GM23338 (cell line): ENCODE data around the gene PLEKHA8. TPM values are rescaled to one million over a fixed set of nuclear protein-coding genes. Genes with fewer than 3 reads are reported as not detected.
"Not testable (repeated sequence)": the region's sequence is repeated elsewhere in the genome, so short reads cannot be mapped to it uniquely, and the experiment has no call there.

ENCODE experiments used
- ATAC-seq: fragments of 200-7000 bp; cut with Tn5 transposase; 3 replicates; pipeline ENCODE4 v1.9.1; 2020
- DNase-seq: peaks from one replicate; pipeline ENCODE4 v3.0.0-alpha.2; 2015; ENCODE audit warnings: low spot score
- H2AFZ ChIP-seq: fragments of 200-600 bp; sonication (generic); 2 replicates; pipeline ENCODE4 v1.8.0; 2016; ENCODE audit warnings: antibody characterized with exemption, mild to moderate bottlenecking, moderate library complexity
- H3F3A ChIP-seq: fragments of 200-600 bp; sonication (generic); replicated peaks from 2 replicates; pipeline ENCODE4 v1.8.0; 2017; ENCODE audit warnings: antibody characterized with exemption, mixed run types, low read depth
- H3K27ac ChIP-seq: fragments of 200-600 bp; sonication (generic); 2 replicates; pipeline ENCODE4 v1.6.1; 2016; ENCODE audit warnings: low read depth
- H3K27me3 ChIP-seq: fragments of 200-600 bp; sonication (generic); 2 replicates; pipeline ENCODE4 v1.8.0; 2016; ENCODE audit warnings: mild to moderate bottlenecking, mixed run types, moderate library complexity; ENCODE audit not compliant: insufficient read depth
- H3K36me3 ChIP-seq: fragments of 200-600 bp; sonication (generic); 2 replicates; pipeline ENCODE4 v1.8.0; 2016; ENCODE audit warnings: mild to moderate bottlenecking; ENCODE audit not compliant: insufficient read depth
- H3K4me1 ChIP-seq: fragments of 200-600 bp; sonication (generic); 2 replicates; pipeline ENCODE4 v1.8.0; 2016; ENCODE audit warnings: mild to moderate bottlenecking, moderate library complexity; ENCODE audit not compliant: insufficient read depth
- H3K4me2 ChIP-seq: fragments of 200-600 bp; sonication (generic); 2 replicates; pipeline ENCODE4 v1.7.1; 2017; ENCODE audit warnings: mixed run types
- H3K4me3 ChIP-seq: fragments of 200-600 bp; sonication (generic); 2 replicates; pipeline ENCODE4 v1.6.1; 2016; ENCODE audit warnings: mixed run types
- H3K79me2 ChIP-seq: fragments of 200-600 bp; sonication (generic); replicated peaks from 2 replicates; pipeline ENCODE4 v1.8.0; 2017; ENCODE audit warnings: mild to moderate bottlenecking; ENCODE audit not compliant: insufficient read depth
- H3K9me2 ChIP-seq: fragments of 200-600 bp; sonication (generic); 2 replicates; pipeline ENCODE4 v1.8.0; 2017; ENCODE audit not compliant: insufficient read depth
- H4K20me1 ChIP-seq: fragments of 200-600 bp; sonication (generic); replicated peaks from 2 replicates; pipeline ENCODE4 v1.8.0; 2017; ENCODE audit warnings: mild to moderate bottlenecking; ENCODE audit not compliant: insufficient read depth
- H3K27ac Mint-ChIP-seq: 2 replicates; pipeline ENCODE4 v1.8.0; 2020; ENCODE audit warnings: inconsistent platforms, mild to moderate bottlenecking, moderate library complexity, mixed read lengths
- H3K27me3 Mint-ChIP-seq: 3 replicates; pipeline ENCODE4 v1.8.0; 2022; ENCODE audit warnings: low read depth, mild to moderate bottlenecking, moderate library complexity, mixed read lengths, inconsistent platforms; ENCODE audit not compliant: insufficient read depth, poor library complexity
- H3K36me3 Mint-ChIP-seq: 3 replicates; pipeline ENCODE4 v1.8.0; 2021; ENCODE audit warnings: low read depth, mild to moderate bottlenecking, inconsistent platforms, moderate library complexity, mixed read lengths
- H3K4me1 Mint-ChIP-seq: 3 replicates; pipeline ENCODE4 v1.8.0; 2020; ENCODE audit warnings: mild to moderate bottlenecking, inconsistent platforms, mixed read lengths
- H3K4me3 Mint-ChIP-seq: 3 replicates; pipeline ENCODE4 v1.8.0; 2021; ENCODE audit warnings: moderate library complexity, mild to moderate bottlenecking, inconsistent platforms, mixed read lengths
- H3K9me3 Mint-ChIP-seq: 3 replicates; pipeline ENCODE4 v1.8.0; 2020; ENCODE audit warnings: moderate library complexity, mild to moderate bottlenecking, inconsistent platforms, mixed read lengths
- CTCF ChIP-seq, 2 experiments: fragments of 200-600 bp in 1 of 2; sonication (generic) in 1 of 2; conservative IDR thresholded peaks; 2 replicates each; pipeline versions ENCODE4 v1.5.1 to v1.6.1; 2016 to 2017; ENCODE audit warnings: antibody characterized with exemption in 2 of 2, low read depth in 2 of 2, mild to moderate bottlenecking in 2 of 2, moderate library complexity in 1 of 2
- ETS1 ChIP-seq: IDR thresholded peaks from 2 replicates; pipeline ENCODE4 v1.6.1; 2016; ENCODE audit warnings: antibody characterized with exemption
- EZH2 ChIP-seq: fragments of 200-600 bp; sonication (generic); IDR thresholded peaks from one replicate; pipeline ENCODE4 v1.8.0; 2017; ENCODE audit warnings: antibody characterized with exemption, mild to moderate bottlenecking, low read depth; ENCODE audit not compliant: unreplicated experiment
- EZH2phosphoT487 ChIP-seq: fragments of 200-600 bp; sonication (generic); IDR thresholded peaks from one replicate; pipeline ENCODE4 v1.8.1; 2018; ENCODE audit warnings: antibody characterized with exemption; ENCODE audit not compliant: unreplicated experiment
- POLR2AphosphoS5 ChIP-seq: IDR thresholded peaks from 2 replicates; pipeline ENCODE4 v1.6.1; 2016; ENCODE audit warnings: antibody characterized with exemption, low read depth
- ZNF114 ChIP-seq: fragments of 250-450 bp; sonication (Bioruptor Pico); IDR thresholded peaks from 2 replicates; pipeline ENCODE4 v1.5.0; 2020; ENCODE audit warnings: mild to moderate bottlenecking, moderate library complexity
- polyA plus RNA-seq: library from polyadenylated mRNA; unstranded; fragments of >200 nt; fragmentation: Nextera tagmentation; extraction: Ambion mirVana; gene quantifications from 2 replicates; pipeline ENCODE4 v1.2.1, GENCODE V29; 2016
- total RNA-seq: library from RNA; depleted of rRNA; stranded (reverse); fragments of >200 nt; shearing (Covaris generic); gene quantifications from 2 replicates; pipeline ENCODE4 v1.2.3, GENCODE V29; 2014
- TF ChIP-seq, protein P1 (sequence below): IDR thresholded peaks from one replicate; pipeline ENCODE4 v1.6.1; 2018; ENCODE audit warnings: antibody characterized with exemption; ENCODE audit not compliant: unreplicated experiment

PLEKHA8 gene
- total and polyA plus RNA-seq, 2 experiments from 2014 or later = 11.6 to 44.9 TPM

DNA sequence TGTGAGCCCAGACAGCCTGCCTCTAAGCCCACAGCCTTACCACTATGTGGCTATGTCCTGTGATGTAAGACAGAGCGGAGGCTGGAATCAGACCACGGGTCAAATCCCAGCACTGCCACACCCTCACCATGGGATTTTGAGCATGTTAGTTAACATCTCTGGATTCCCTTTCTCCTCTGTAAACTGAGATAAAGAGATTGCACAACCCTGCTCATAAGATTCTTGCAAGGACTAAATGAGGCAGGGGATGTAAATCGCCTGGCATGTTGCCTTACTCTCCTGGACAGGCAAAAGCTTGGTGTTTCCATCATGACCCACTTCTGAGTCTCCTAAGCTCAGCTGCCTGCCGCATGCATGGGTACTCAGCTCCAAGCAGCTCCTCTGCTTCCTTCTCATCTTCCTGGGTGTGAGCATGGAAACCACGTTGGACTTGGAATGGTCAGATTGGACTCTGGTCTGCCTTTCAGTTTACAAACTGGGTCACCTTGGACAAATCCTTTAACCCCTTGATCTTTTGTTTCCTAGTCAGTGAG is 65.3 kb downstream of the PLEKHA8 start (continued):
- TF ChIP-seq POLR2AphosphoS5 (no peak), EZH2phosphoT487 (no peak)
- TF ChIP-seq, protein P1, sequence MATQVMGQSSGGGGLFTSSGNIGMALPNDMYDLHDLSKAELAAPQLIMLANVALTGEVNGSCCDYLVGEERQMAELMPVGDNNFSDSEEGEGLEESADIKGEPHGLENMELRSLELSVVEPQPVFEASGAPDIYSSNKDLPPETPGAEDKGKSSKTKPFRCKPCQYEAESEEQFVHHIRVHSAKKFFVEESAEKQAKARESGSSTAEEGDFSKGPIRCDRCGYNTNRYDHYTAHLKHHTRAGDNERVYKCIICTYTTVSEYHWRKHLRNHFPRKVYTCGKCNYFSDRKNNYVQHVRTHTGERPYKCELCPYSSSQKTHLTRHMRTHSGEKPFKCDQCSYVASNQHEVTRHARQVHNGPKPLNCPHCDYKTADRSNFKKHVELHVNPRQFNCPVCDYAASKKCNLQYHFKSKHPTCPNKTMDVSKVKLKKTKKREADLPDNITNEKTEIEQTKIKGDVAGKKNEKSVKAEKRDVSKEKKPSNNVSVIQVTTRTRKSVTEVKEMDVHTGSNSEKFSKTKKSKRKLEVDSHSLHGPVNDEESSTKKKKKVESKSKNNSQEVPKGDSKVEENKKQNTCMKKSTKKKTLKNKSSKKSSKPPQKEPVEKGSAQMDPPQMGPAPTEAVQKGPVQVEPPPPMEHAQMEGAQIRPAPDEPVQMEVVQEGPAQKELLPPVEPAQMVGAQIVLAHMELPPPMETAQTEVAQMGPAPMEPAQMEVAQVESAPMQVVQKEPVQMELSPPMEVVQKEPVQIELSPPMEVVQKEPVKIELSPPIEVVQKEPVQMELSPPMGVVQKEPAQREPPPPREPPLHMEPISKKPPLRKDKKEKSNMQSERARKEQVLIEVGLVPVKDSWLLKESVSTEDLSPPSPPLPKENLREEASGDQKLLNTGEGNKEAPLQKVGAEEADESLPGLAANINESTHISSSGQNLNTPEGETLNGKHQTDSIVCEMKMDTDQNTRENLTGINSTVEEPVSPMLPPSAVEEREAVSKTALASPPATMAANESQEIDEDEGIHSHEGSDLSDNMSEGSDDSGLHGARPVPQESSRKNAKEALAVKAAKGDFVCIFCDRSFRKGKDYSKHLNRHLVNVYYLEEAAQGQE = no peak

DNA sequence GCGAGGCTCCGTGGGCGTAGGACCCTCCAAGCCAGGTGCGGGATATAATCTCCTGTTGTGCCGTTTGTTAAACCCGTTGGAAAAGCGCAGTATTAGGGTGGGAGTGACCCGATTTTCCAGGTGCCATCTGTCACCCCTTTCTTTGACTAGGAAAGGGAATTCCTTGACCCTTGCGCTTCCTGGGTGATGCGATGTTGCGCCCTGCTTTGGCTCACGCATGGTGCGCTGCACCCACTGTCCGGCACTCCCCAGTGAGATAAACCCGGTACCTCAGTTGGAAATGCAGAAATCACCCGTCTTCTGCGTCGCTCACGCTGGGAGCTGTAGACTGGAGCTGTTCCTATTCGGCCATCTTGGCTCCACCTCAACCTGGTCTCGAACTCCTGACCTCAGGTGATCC is 70.4 kb downstream of the PLEKHA8 start:
- H2AFZ ChIP-seq, H3K27me3 ChIP-seq, H4K20me1 ChIP-seq, ATAC-seq, H3K9me2 ChIP-seq, H3F3A ChIP-seq, H3K4me1 Mint-ChIP-seq, H3K4me2 ChIP-seq, H3K4me3 Mint-ChIP-seq, H3K36me3 ChIP-seq, H3K4me3 ChIP-seq, H3K79me2 ChIP-seq, H3K27ac Mint-ChIP-seq, H3K27me3 Mint-ChIP-seq, DNase-seq, H3K4me1 ChIP-seq, H3K27ac ChIP-seq: not testable (repeated sequence)
- H3K9me3 Mint-ChIP-seq = peaks cover 52% of the 10 kb centered on the region
- H3K36me3 Mint-ChIP-seq = peaks cover 64% of the 10 kb centered on the region

GRCh38 chr7:30102281-30102680 is 74.1 kb downstream of the PLEKHA8 start:
- no peak for ATAC-seq
- no peak for DNase-seq
- Histone ChIP-seq H3K27me3 (no peaks in the 10 kb centered on the region), H3K27ac (no peak overlapping the region), H3K4me3 (no peak overlapping the region), H3F3A (no peaks in the 10 kb centered on the region), H3K4me1 (no peaks in the 10 kb centered on the region), H3K4me2 (no peak overlapping the region), H3K36me3 (peaks cover 10% of the 10 kb centered on the region), H3K9me2 (no peaks in the 10 kb centered on the region), H2AFZ (no peak overlapping the region), H3K79me2 (no peaks in the 10 kb centered on the region), H4K20me1 (no peaks in the 10 kb centered on the region)
- Mint-ChIP-seq H3K36me3 (peaks cover 35% of the 10 kb centered on the region), H3K27ac (no peak overlapping the region), H3K9me3 (peaks cover 30% of the 10 kb centered on the region), H3K4me1 (no peaks in the 10 kb centered on the region), H3K27me3 (peaks cover 2% of the 10 kb centered on the region), H3K4me3 (no peak overlapping the region)
- TF ChIP-seq POLR2AphosphoS5 (no peak), CTCF (conservative IDR thresholded peaks at IDR 0.05; ENCODE audit: low read depth in 2 of 2) (no peak), EZH2 (no peak), ETS1 (no peak), EZH2phosphoT487 (no peak), ZNF114 (no peak)
